ENCODE data around the gene PCAT7. TPM values are rescaled to one million over a fixed set of nuclear protein-coding genes. Genes with fewer than 3 reads are reported as not detected.

The PCAT7 gene
- 0.46 to 1.2 TPM (median 0.80 TPM) in 5 replicates for total RNA-seq (2022; extraction: Qiagen RNA extraction; ENCODE audit: low read depth)

DNA sequence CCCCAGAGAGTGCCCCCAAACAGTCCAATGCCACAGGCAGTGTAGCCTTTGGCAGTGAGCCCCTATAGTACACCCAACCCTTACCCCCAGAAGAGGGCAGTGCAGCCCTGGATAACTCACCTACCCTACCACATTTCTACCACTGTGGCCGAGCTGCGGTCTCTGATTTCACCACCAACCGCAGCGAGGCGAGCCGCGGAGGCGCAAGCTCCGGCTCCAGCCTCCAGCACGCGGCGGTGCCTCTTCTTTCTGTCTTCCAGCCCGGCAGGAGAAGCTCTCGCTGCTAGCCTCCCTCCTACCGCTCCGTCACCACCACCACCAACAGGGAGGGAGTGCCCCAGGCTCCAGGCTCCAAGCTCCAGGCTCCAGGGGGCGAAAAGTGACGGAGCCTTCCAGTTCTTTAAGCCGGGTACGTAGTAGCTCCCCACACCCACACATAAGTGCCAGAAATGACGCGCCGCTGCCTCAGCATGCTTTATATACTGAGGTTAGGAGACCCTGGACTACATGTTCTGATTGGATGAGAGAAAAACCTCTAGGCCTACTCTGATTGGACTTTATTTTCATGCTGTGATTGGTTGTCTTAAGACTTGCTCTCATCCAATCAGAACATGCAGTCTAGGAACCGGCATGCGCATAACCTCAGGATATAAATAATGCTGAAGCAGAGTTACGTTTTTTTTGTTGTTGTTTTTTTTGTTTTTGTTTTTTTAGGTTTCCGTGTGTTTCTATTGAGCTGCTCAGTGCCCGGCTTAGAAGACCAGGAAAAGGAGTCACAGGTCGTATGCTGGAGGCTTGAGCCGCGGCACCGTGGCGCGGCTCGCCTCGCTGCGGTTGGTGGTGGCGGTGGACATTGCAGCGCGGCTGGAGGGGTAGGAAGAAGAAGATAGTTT lies at the start of gene PCAT7:
Gene PCAT7, plus strand, starts transcription at position 645 of the 893 bp plus-strand sequence.

DNA sequence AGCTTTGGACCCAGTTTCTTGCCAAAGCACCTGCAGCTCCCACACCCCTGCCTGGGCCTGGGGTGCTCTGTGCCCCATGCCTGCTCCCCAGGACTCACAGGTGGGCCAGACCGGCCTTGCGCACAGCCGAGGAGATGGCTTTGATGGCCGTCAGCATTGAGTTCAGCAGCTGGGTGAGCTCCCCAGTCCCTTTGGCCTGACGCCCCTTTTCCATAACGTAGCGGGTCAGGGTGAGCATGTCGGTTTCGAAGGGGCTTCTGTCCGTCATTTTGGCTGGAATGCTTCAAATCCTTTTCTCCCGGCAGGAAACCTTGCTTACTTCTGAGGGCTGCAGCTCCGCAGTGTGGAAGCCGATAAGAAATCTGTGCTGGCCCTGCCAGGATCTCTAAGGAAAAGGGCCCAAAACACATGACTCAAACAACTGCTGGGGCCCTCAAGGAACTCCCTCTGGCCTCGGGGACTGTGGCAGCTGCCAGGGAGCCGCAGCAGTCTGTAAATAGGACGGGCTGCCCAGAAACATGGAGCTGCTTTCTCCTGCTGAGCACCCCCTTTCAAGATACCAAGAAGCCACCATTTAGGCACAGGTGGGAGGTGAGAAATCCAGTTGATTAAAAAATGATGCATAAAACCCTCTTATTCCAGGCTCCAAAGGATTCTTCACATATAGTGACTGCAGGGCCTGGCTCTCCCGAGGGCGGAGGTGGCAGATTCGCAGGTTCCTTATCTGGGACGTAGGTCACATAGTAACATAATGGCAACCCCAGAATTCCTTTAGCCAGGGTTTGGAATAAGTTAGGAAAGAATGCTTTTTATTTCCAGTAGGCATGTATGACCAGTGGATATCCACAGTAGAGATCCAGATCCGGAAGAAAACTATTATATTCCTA lies 38.8 kb downstream of the PCAT7 start, which contains the start of gene FBP2:
Gene FBP2, minus strand, starts transcription at position 366 of the 887 bp plus-strand sequence. Its CDS starts 98 bp downstream, at position 268.

Other genes starting within 250 kb of the PCAT7 start
- gene NUTM2F, start 226.4 kb upstream of the PCAT7 start, total RNA-seq (2022; extraction: Qiagen RNA extraction; ENCODE audit: low read depth): not detected in 5 replicates
- gene FBP2, start 38.7 kb downstream of the PCAT7 start, total RNA-seq (2022; extraction: Qiagen RNA extraction; ENCODE audit: low read depth): 0.07 TPM in 1 of 5 replicates, not detected in the others
- not detected in 5 replicates for gene FBP1, start 84.4 kb downstream of the PCAT7 start, total RNA-seq (2022; extraction: Qiagen RNA extraction; ENCODE audit: low read depth)
- gene AOPEP, start 171.6 kb downstream of the PCAT7 start, total RNA-seq (2022; extraction: Qiagen RNA extraction; ENCODE audit: low read depth): 174 to 225 TPM (median 216 TPM) in 5 replicates